HCT116 (cell line): Measurements from ENCODE around the gene CCDC117.

Experiments used
- CEBPB ChIP-seq: IDR thresholded peaks from 2 replicates; pipeline ENCODE4 v1.6.1; 2012; ENCODE audit warnings: low read depth
- CTCF ChIP-seq, 3 experiments: fragments of 200-600 bp in 1 of 3; sonication (generic) in 1 of 3; IDR thresholded peaks in 2 of 3; conservative IDR thresholded peaks in 1 of 3; 2 replicates each; pipeline ENCODE4 v1.5.1; 2012 to 2017; ENCODE audit warnings: low read depth in 2 of 3, low read length in 2 of 3, antibody characterized with exemption in 1 of 3, borderline replicate concordance in 1 of 3, control low read depth in 1 of 3, mild to moderate bottlenecking in 1 of 3, mixed read lengths in 1 of 3, mixed run types in 1 of 3, moderate library complexity in 1 of 3; ENCODE audit not compliant: insufficient read depth in 1 of 3
- ELF1 ChIP-seq: IDR thresholded peaks from 2 replicates; pipeline ENCODE4 v1.6.1; 2012; ENCODE audit warnings: low read depth, borderline replicate concordance
- JUND ChIP-seq: IDR thresholded peaks from 2 replicates; pipeline ENCODE4 v1.6.1; 2012

GRCh38 chr22:28771195-28771791 is 1.2 kb upstream of the CCDC117 start:
- TF ChIP-seq JUND (no peak), CTCF (IDR thresholded peaks at IDR 0.05 in 2 of 3, conservative IDR thresholded peaks at IDR 0.05 in 1 of 3; ENCODE audit: borderline replicate concordance in 1 of 3, insufficient read depth in 1 of 3, low read depth in 2 of 3, low read length in 2 of 3) (no peak), ELF1 (no peak), CEBPB (no peak)
